ENCODE results near the gene MAP2K5. TPM values are rescaled to one million over a fixed set of nuclear protein-coding genes. Genes with fewer than 3 reads are reported as not detected.

Gene MAP2K5
- total RNA-seq, 1 donor from 2014 or later: 29.0 TPM

DNA sequence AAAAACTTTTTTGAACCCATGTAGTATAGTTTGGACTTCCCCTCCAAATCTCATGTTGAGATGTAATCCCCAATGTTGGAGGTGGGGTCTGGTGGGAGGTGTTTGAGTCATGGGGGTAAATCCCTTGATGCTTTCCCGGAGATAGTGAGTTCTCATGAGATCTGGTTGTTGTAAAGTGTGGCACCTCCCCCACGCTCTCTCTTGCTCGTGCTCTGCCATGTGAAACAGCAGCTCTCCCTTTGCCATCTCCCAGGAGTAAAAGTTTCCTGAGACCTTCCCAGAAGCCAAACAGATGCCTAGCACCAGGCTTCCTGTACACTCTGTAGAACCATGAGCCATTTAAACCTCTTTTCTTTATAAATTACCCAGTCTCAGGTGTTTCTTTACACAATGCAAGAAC is 313.3 kb downstream of the MAP2K5 start:
- no peak overlapping the region for H3K27ac Mint-ChIP-seq (ENCODE audit: unreplicated experiment)
- no peak for DNase-seq
- H3K27me3 Mint-ChIP-seq (ENCODE audit: unreplicated experiment): no peaks in the 10 kb centered on the region
- TF ChIP-seq CTCF (IDR thresholded peaks at IDR 0.05; ENCODE audit: partially characterized antibody, unreplicated experiment): no peak
- peaks cover 14% of the 10 kb centered on the region for H3K4me1 Mint-ChIP-seq (ENCODE audit: low read depth, unreplicated experiment)
- no peak overlapping the region for H3K4me3 Mint-ChIP-seq (ENCODE audit: unreplicated experiment)
- H3K36me3 Mint-ChIP-seq (ENCODE audit: unreplicated experiment): no peaks in the 10 kb centered on the region
- H3K9me3 Mint-ChIP-seq (ENCODE audit: unreplicated experiment): peaks cover 3% of the 10 kb centered on the region

Other genes starting within 250 kb of the MAP2K5 start
- gene C15orf61, start 21.6 kb upstream of the MAP2K5 start, total RNA-seq (ENCODE audit: unreplicated experiment): 7.5 TPM